GM23248 (cell line): ENCODE results near the gene SPATS2L.

ENCODE experiments used
- EZH2 ChIP-seq: fragments of 200-600 bp; sonication (generic); IDR thresholded peaks from 2 replicates; pipeline ENCODE4 v1.6.1; 2018; ENCODE audit warnings: antibody characterized with exemption, mild to moderate bottlenecking; ENCODE audit not compliant: insufficient read depth, poor library complexity, severe bottlenecking
- EZH2phosphoT487 ChIP-seq: fragments of 200-600 bp; sonication (generic); IDR thresholded peaks from 2 replicates; pipeline ENCODE4 v1.6.1; 2018; ENCODE audit warnings: antibody characterized with exemption, moderate library complexity, mild to moderate bottlenecking, low read depth; ENCODE audit not compliant: insufficient read depth

- TF ChIP-seq EZH2 = no peak
- TF ChIP-seq EZH2phosphoT487 = no peak
Observed at GRCh38 chr2:200411831-200412230, 105.3 kb downstream of the SPATS2L start.
